Measurements from ENCODE around the gene ZXDC. TPM values are rescaled to one million over a fixed set of nuclear protein-coding genes. Genes with fewer than 3 reads are reported as not detected.

ZXDC gene
- polyA plus RNA-seq, 1 donor (not counting 4 experiments of a cell fraction or from before 2014, with no cell fraction given) = 10.7 TPM

DNA sequence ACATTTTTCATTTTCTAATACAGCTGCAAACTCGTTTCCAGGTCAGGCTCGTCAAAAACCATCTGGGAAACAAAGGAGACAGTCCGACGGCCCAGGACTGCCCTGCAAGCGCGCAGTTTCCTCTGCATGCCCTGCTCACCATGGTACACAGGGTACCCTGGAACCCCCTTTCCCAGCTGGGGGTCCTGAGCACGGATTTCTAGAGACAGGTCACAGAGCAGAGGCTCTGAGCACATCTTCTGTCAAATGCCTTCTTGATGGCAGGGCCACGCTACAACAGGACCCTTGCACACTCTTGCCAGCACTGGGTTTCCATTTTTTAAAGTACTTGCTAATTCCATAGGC lies 8.1 kb downstream of the ZXDC start:
- peaks cover 3% of the 10 kb centered on the region for H3K9me1 ChIP-seq (ENCODE audit: control insufficient read depth, extremely low read depth, insufficient read depth, low read length)
- peaks cover 38% of the 10 kb centered on the region for H3K79me2 ChIP-seq (ENCODE audit: control insufficient read depth, insufficient read depth, low read length)
- peaks cover 7% of the 10 kb centered on the region for H4K20me1 ChIP-seq (ENCODE audit: control insufficient read depth, extremely low read depth, insufficient read depth, low read length)
- no peak overlapping the region for H3K9ac ChIP-seq (ENCODE audit: control insufficient read depth, extremely low read depth, insufficient read depth, low read length)
- H3K27me3 ChIP-seq (ENCODE audit: control insufficient read depth, extremely low read depth, insufficient read depth, low read length) = no peaks in the 10 kb centered on the region
- dilution Hi-C loops (cut with MboI; ENCODE audit: extremely low pct_ligation_motif_present, low sequenced_read_pairs) = no loop called here
- no peak overlapping the region for H3K4me2 ChIP-seq (ENCODE audit: control insufficient read depth, extremely low read depth, insufficient read depth, low read depth, low read length)
- no peak overlapping the region for H3K27ac ChIP-seq (ENCODE audit: control insufficient read depth, insufficient read depth, low read length)
- H3K9me3 ChIP-seq (ENCODE audit: control insufficient read depth, low read depth, low read length) = no peaks in the 10 kb centered on the region
- peaks cover 9% of the 10 kb centered on the region for H3K4me1 ChIP-seq (ENCODE audit: control insufficient read depth, extremely low read depth, insufficient read depth, low read length)
- H2AFZ ChIP-seq (ENCODE audit: control insufficient read depth, low read length) = no peak overlapping the region
- DNase-seq (ENCODE audit: low read depth, low spot score) (no peak), FAIRE-seq (no peak)
- H3K36me3 ChIP-seq (ENCODE audit: control insufficient read depth in 2 of 2, extremely low read depth in 1 of 2, insufficient read depth in 2 of 2, low read length in 2 of 2) = peaks cover 39 to 40% of the 10 kb centered on the region in 2 experiments
- no peak overlapping the region for H3K4me3 ChIP-seq (ENCODE audit: control insufficient read depth in 2 of 3, extremely low read depth in 1 of 3, insufficient read depth in 2 of 3, low read depth in 1 of 3, low read length in 3 of 3)
- no peak for TF ChIP-seq CTCF (optimal IDR thresholded peaks at IDR 0.05 in 1 of 3, IDR thresholded peaks at IDR 0.05 in 1 of 3, conservative IDR thresholded peaks at IDR 0.05 in 1 of 3; ENCODE audit: extremely low read depth in 1 of 3, insufficient read depth in 2 of 3, low read length in 3 of 3)
- no peak for TF ChIP-seq EZH2 (IDR thresholded peaks at IDR 0.05; ENCODE audit: low read length)

DNA sequence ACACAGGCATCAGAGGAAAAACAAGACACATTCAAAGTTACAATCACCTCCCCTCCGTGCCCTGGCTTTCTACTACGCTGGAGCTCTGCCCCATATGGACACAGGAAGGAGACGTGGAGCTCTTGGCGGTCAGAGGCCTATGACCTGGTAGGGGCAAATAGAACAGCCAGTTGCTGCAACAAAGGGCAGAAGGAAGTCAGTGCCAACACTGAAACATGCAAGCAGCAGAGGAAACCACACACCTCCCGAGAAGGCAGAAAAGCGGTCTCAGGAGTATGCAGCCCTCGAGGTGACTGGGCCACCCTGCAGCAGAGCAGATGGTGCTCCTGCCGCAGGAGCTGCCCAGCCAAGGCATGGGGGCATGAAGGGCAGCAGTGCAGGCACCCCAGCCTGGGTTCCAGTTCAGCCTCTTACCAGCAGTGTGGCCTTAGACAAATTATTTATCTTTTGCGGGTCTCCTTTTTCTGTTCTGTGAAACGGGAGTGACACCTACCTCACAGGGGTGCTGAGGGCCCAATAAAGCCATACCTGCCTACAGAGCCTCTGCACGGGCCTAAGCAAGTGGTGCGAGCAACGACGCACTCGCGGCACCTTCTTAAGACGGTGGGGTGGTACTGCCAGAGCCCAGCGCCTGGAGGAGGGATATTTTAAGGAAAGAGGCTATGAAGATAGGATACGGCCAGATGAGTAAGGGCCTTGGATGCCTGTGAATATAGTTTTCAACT lies 8.6 kb downstream of the ZXDC start:
- H2AFZ ChIP-seq (ENCODE audit: control insufficient read depth, low read length) = no peak overlapping the region
- no peak overlapping the region for H3K4me3 ChIP-seq (ENCODE audit: control insufficient read depth in 2 of 3, extremely low read depth in 1 of 3, insufficient read depth in 2 of 3, low read depth in 1 of 3, low read length in 3 of 3)
- DNase-seq (ENCODE audit: low read depth, low spot score) (no peak), FAIRE-seq (no peak)
- peaks cover 1% of the 10 kb centered on the region for H4K20me1 ChIP-seq (ENCODE audit: control insufficient read depth, extremely low read depth, insufficient read depth, low read length)
- no peaks in the 10 kb centered on the region for H3K9me3 ChIP-seq (ENCODE audit: control insufficient read depth, low read depth, low read length)
- H3K27me3 ChIP-seq (ENCODE audit: control insufficient read depth, extremely low read depth, insufficient read depth, low read length) = no peaks in the 10 kb centered on the region
- H3K9ac ChIP-seq (ENCODE audit: control insufficient read depth, extremely low read depth, insufficient read depth, low read length) = no peak overlapping the region
- H3K4me2 ChIP-seq (ENCODE audit: control insufficient read depth, extremely low read depth, insufficient read depth, low read depth, low read length) = no peak overlapping the region
- peaks cover 1% of the 10 kb centered on the region for H3K9me1 ChIP-seq (ENCODE audit: control insufficient read depth, extremely low read depth, insufficient read depth, low read length)
- peaks cover 41 to 44% of the 10 kb centered on the region in 2 experiments for H3K36me3 ChIP-seq (ENCODE audit: control insufficient read depth in 2 of 2, extremely low read depth in 1 of 2, insufficient read depth in 2 of 2, low read length in 2 of 2)
- peaks cover 4% of the 10 kb centered on the region for H3K4me1 ChIP-seq (ENCODE audit: control insufficient read depth, extremely low read depth, insufficient read depth, low read length)
- dilution Hi-C loops (cut with MboI; ENCODE audit: extremely low pct_ligation_motif_present, low sequenced_read_pairs) = no loop called here
- peaks cover 34% of the 10 kb centered on the region for H3K79me2 ChIP-seq (ENCODE audit: control insufficient read depth, insufficient read depth, low read length)
- no peak overlapping the region for H3K27ac ChIP-seq (ENCODE audit: control insufficient read depth, insufficient read depth, low read length)
- no peak for TF ChIP-seq EZH2 (IDR thresholded peaks at IDR 0.05; ENCODE audit: low read length)
- TF ChIP-seq CTCF (optimal IDR thresholded peaks at IDR 0.05 in 1 of 3, IDR thresholded peaks at IDR 0.05 in 1 of 3, conservative IDR thresholded peaks at IDR 0.05 in 1 of 3; ENCODE audit: extremely low read depth in 1 of 3, insufficient read depth in 2 of 3, low read length in 3 of 3) = no peak

All from keratinocyte (primary cell).